VCaP (cell line): ENCODE results near the gene ENG.

ENCODE experiments used
- H3K27ac ChIP-seq: fragments of 450-650 bp; 2 replicates; pipeline ENCODE4 v1.5.1; 2017
- CTCF ChIP-seq: fragments of 450-650 bp; conservative IDR thresholded peaks from 2 replicates; pipeline ENCODE4 v1.5.1; 2017; ENCODE audit warnings: mild to moderate bottlenecking, moderate library complexity

Gene ENG

GRCh38 chr9:127854184-127854806 is at the start of gene ENG:
ENG (minus strand) TSS chr9:127854658; CDS start chr9:127854355, 303 bp downstream.
- TF ChIP-seq CTCF = peak; percentile 46
- peak within 1 kb of the TSS; percentile 92 for H3K27ac ChIP-seq

GRCh38 chr9:127903557-127904475 is 49.4 kb upstream of the ENG start:
- TF ChIP-seq CTCF = no peak
- H3K27ac ChIP-seq = no peak overlapping the region

GRCh38 chr9:127899128-127899943 is 44.9 kb upstream of the ENG start, which contains the start of gene ST6GALNAC6:
ST6GALNAC6 (minus strand) TSS chr9:127899603; CDS start chr9:127897981, 1,622 bp downstream.
- no peak for TF ChIP-seq CTCF
- H3K27ac ChIP-seq = peak within 1 kb of the TSS; percentile 80; the same call in 1 of the 2 replicates

- H3K27ac ChIP-seq = peak overlapping the region; percentile 80; the same call in 1 of the 2 replicates
- TF ChIP-seq CTCF = no peak
Observed at GRCh38 chr9:127898433-127899127, 44.1 kb upstream of the ENG start.

- H3K27ac ChIP-seq = no peak overlapping the region
- TF ChIP-seq CTCF = no peak
Observed at GRCh38 chr9:127897193-127897692, 42.8 kb upstream of the ENG start.

GRCh38 chr9:127896395-127897192 is 42.1 kb upstream of the ENG start:
- no peak overlapping the region for H3K27ac ChIP-seq
- no peak for TF ChIP-seq CTCF
